ENCODE data around the gene FCHSD2. TPM values are rescaled to one million over a fixed set of nuclear protein-coding genes. Genes with fewer than 3 reads are reported as not detected.
A peak's percentile ranks its signal among the peaks of the same experiment; 100 is the strongest.

The FCHSD2 gene
- total and polyA plus RNA-seq, 2 donors (not counting 1 experiment from before 2014, with no cell fraction given), result 19.5 to 40.6 TPM

DNA sequence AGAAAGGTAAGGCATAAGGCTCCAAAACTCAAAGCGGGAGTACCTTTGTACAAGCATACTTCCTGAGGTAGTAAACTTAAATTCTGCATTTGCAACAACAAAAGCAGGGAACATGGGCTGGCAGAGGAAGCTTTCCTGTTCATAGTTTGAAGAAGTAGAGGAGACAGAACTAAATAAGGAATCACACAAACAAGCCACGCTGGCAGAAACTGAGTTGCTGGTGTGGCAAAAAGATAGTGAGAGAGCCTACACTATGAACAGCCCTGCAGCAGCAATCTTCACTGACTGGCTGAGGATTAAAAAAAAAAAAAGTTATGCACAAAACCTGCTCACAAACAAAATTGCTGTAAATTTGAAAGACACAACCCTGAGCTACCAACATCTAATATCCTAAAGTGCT, 46.5 kb downstream of the FCHSD2 start:
- H3K4me3 ChIP-seq (replicated peaks in 1 of 4; ENCODE audit: control extremely low read depth in 1 of 4, insufficient read depth in 1 of 4, low read depth in 3 of 4, low read length in 4 of 4), result no peak overlapping the region
- no peaks in the 10 kb centered on the region for H4K20me1 ChIP-seq (ENCODE audit: control insufficient read depth, extremely low read depth, insufficient read depth, low read length)
- no peaks in the 10 kb centered on the region for H3K36me3 ChIP-seq (ENCODE audit: control insufficient read depth, insufficient read depth, low read length)
- H3K9me3 ChIP-seq (ENCODE audit: control insufficient read depth, insufficient read depth, low read depth, low read length), result no peaks in the 10 kb centered on the region
- no peak overlapping the region for H3K27ac ChIP-seq (ENCODE audit: insufficient read depth, low read length)
- H3K9ac ChIP-seq (ENCODE audit: insufficient read depth, low read length), result no peak overlapping the region
- DNase-seq (ENCODE audit: low read depth in 2 of 2), result peak in 1 of 2 donors; percentile 15
- H3K27me3 ChIP-seq (ENCODE audit: control insufficient read depth, insufficient read depth, low read length), result no peaks in the 10 kb centered on the region
- no peak for TF ChIP-seq EZH2 (IDR thresholded peaks at IDR 0.05; ENCODE audit: low read length, missing control alignments)
- TF ChIP-seq, protein P1, sequence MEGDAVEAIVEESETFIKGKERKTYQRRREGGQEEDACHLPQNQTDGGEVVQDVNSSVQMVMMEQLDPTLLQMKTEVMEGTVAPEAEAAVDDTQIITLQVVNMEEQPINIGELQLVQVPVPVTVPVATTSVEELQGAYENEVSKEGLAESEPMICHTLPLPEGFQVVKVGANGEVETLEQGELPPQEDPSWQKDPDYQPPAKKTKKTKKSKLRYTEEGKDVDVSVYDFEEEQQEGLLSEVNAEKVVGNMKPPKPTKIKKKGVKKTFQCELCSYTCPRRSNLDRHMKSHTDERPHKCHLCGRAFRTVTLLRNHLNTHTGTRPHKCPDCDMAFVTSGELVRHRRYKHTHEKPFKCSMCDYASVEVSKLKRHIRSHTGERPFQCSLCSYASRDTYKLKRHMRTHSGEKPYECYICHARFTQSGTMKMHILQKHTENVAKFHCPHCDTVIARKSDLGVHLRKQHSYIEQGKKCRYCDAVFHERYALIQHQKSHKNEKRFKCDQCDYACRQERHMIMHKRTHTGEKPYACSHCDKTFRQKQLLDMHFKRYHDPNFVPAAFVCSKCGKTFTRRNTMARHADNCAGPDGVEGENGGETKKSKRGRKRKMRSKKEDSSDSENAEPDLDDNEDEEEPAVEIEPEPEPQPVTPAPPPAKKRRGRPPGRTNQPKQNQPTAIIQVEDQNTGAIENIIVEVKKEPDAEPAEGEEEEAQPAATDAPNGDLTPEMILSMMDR (conservative IDR thresholded peaks at IDR 0.05 in 1 of 2, IDR thresholded peaks at IDR 0.05 in 1 of 2; ENCODE audit: low read depth in 1 of 2, low read length in 2 of 2), result no peak
- no peaks in the 10 kb centered on the region for H3K4me1 ChIP-seq (ENCODE audit: control insufficient read depth, extremely low read depth, insufficient read depth, low read length)
- no peak overlapping the region for H2AFZ ChIP-seq (ENCODE audit: low read length)
- H3K4me2 ChIP-seq (ENCODE audit: extremely low read depth, insufficient read depth, low read length), result no peak overlapping the region
- no peaks in the 10 kb centered on the region for H3K79me2 ChIP-seq (ENCODE audit: control insufficient read depth, insufficient read depth, low read length)

DNA sequence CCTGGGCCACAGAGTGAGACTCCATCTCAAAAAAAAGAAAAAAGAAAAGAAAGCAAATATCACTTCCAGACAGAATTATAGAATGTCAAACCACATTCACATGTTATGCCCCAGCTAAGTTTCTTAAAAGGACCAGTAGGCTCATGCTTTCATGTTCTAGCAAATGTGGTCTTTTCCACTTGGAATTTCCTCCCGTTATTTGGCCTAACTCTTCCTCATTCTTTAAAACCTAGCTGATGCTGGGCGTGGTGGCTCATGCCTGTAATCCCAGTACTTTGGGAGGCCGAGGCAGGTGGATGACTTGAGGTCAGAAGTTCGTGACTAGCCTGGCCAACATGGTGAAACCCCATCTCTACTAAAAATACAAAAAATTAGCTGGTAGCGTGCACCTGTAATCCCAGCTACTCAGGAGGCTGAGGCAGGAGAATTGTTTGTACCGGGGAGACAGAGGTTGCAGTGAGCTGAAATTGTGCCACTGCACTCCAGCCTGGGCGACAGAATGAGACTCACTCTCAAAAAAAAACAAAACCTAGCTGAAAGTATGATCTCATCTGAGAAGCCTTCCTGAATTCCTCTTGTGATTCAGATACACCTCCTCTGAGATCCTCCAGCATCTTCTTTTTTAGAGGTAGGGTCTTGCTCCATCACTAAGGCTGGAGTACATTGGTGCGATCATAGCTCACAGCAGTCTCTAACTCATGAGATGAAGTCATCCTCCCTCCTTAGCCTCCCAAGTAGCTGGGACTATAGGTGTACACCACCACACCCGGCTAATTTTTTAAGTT, 50.4 kb downstream of the FCHSD2 start:
- no peak overlapping the region for H3K27ac ChIP-seq (ENCODE audit: insufficient read depth, low read length)
- no peak overlapping the region for H2AFZ ChIP-seq (ENCODE audit: low read length)
- peak in 1 of 2 donors; percentile 4 for DNase-seq (ENCODE audit: low read depth in 2 of 2)
- no peaks in the 10 kb centered on the region for H3K36me3 ChIP-seq (ENCODE audit: control insufficient read depth, insufficient read depth, low read length)
- TF ChIP-seq, protein P1 (conservative IDR thresholded peaks at IDR 0.05 in 1 of 2, IDR thresholded peaks at IDR 0.05 in 1 of 2; ENCODE audit: low read depth in 1 of 2, low read length in 2 of 2), result no peak
- no peak for TF ChIP-seq EZH2 (IDR thresholded peaks at IDR 0.05; ENCODE audit: low read length, missing control alignments)
- no peaks in the 10 kb centered on the region for H3K79me2 ChIP-seq (ENCODE audit: control insufficient read depth, insufficient read depth, low read length)
- no peak overlapping the region for H3K4me3 ChIP-seq (replicated peaks in 1 of 4; ENCODE audit: control extremely low read depth in 1 of 4, insufficient read depth in 1 of 4, low read depth in 3 of 4, low read length in 4 of 4)
- no peaks in the 10 kb centered on the region for H4K20me1 ChIP-seq (ENCODE audit: control insufficient read depth, extremely low read depth, insufficient read depth, low read length)
- no peaks in the 10 kb centered on the region for H3K27me3 ChIP-seq (ENCODE audit: control insufficient read depth, insufficient read depth, low read length)
- H3K9me3 ChIP-seq (ENCODE audit: control insufficient read depth, insufficient read depth, low read depth, low read length), result no peaks in the 10 kb centered on the region
- H3K4me1 ChIP-seq (ENCODE audit: control insufficient read depth, extremely low read depth, insufficient read depth, low read length), result no peaks in the 10 kb centered on the region
- no peak overlapping the region for H3K9ac ChIP-seq (ENCODE audit: insufficient read depth, low read length)
- no peak overlapping the region for H3K4me2 ChIP-seq (ENCODE audit: extremely low read depth, insufficient read depth, low read length)

DNA sequence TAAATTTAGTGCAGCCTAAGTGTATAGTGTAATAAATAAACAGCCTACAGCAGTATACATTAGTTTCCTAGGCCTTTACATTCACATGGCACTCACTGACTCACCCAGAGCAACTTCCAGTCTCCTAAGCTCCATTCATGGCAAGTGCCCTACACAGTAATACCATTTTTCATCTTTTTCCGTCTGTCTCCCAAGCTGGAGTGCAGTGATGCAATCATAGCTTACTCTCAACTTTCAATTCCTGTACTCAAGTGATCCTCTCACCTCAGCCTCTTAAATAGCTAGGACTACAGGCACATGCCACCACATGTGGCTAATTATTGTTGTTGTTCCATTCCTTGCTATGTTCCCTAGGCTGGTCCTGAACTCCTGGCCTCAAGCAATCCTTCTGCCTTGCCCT, 54.4 kb downstream of the FCHSD2 start:
- Histone ChIP-seq H3K9ac (ENCODE audit: insufficient read depth, low read length) (no peak overlapping the region), H2AFZ (ENCODE audit: low read length) (no peak overlapping the region), H3K79me2 (ENCODE audit: control insufficient read depth, insufficient read depth, low read length) (no peaks in the 10 kb centered on the region), H3K27me3 (ENCODE audit: control insufficient read depth, insufficient read depth, low read length) (no peaks in the 10 kb centered on the region), H3K27ac (ENCODE audit: insufficient read depth, low read length) (no peak overlapping the region), H3K9me3 (ENCODE audit: control insufficient read depth, insufficient read depth, low read depth, low read length) (no peaks in the 10 kb centered on the region), H3K4me1 (ENCODE audit: control insufficient read depth, extremely low read depth, insufficient read depth, low read length) (no peaks in the 10 kb centered on the region), H4K20me1 (ENCODE audit: control insufficient read depth, extremely low read depth, insufficient read depth, low read length) (no peaks in the 10 kb centered on the region), H3K36me3 (ENCODE audit: control insufficient read depth, insufficient read depth, low read length) (no peaks in the 10 kb centered on the region), H3K4me2 (ENCODE audit: extremely low read depth, insufficient read depth, low read length) (no peak overlapping the region), H3K4me3 (replicated peaks in 1 of 4; ENCODE audit: control extremely low read depth in 1 of 4, insufficient read depth in 1 of 4, low read depth in 3 of 4, low read length in 4 of 4) (no peak overlapping the region)
- DNase-seq (ENCODE audit: low read depth in 2 of 2), result peak; percentile 17 to 53
- TF ChIP-seq EZH2 (IDR thresholded peaks at IDR 0.05; ENCODE audit: low read length, missing control alignments), result no peak
- TF ChIP-seq, protein P1 (conservative IDR thresholded peaks at IDR 0.05 in 1 of 2, IDR thresholded peaks at IDR 0.05 in 1 of 2; ENCODE audit: low read depth in 1 of 2, low read length in 2 of 2), result no peak
